Stimulated activated CD4-positive, alpha-beta T cell treated with anti-CD3 and anti-CD28 coated beads, Interleukin-1b, Interleukin-23, amount 100 ng/mL, for 1 hour (primary cell): ENCODE measurements around the gene GSTM3.
A peak's percentile ranks its signal among the peaks of the same experiment; 100 is the strongest.

Experiments used
- DNase-seq, 2 donors: peaks; one replicate each; pipeline ENCODE4 v3.0.0-alpha.2; 2020; ENCODE audit warnings: low read depth in 2 of 2

Gene GSTM3

DNA sequence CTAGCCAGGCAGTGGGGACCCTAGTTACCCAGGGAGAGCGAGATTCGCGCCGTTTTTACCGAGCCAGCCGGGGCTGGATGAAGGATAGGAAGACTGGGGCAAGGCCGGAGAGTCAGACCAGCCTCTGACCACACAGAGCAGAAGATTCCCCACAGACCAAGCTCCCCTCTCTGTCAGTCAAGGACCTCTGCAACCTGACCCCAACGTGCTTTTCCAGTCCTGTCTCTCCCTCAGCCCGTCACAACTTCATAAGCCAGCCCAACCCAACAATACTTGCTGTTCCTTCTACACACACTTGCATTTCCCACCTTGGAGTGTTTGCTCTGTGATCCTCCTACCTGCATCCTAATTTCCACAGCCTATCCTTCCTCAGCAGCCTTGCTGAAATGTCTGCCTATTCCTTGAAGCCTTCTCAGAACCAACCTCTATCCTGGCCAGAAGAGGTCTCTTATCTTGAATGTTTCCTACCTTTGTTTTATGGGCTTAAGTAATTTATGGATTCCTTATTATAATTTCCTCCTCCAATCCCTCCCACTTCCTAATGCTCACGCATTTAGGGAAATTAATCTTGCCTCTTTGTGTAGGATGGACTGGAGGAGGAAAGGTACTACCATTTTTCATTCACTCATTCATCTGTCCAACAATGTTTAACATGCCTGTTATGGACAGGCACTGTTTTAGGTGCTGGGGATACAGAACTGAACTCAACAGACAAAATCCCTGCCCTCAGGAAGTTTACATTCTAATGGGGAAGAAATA, at the start of gene GSTM3:
Gene GSTM3 (minus strand): TSS at position 424 of the 759 bp plus-strand sequence. CDS start 751 bp downstream, outside the sequence.
- DNase-seq, result no peak

DNA sequence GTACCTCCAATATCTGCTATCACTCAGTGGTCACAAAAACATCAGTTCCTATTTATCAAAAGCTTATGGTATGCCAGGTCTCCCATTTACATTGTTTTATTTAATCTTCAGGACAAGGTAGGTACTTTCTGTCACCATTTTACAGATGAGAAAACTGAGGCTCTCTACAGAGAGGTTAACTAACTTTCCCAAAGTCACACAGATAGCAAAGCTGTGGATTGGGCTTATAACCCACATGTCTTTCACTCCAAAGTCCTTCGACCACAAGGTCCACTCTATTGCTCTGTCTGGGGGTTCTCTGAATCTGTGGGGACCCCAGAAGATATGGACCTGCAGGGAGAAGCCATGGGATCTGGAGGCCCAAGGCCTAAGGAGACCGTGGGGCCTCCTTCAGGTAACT, 49.5 kb upstream of the GSTM3 start:
- DNase-seq, result no peak

- DNase-seq, result no peak
Observed at GRCh38 chr1:109789551-109790180, 48.8 kb upstream of the GSTM3 start.

DNA sequence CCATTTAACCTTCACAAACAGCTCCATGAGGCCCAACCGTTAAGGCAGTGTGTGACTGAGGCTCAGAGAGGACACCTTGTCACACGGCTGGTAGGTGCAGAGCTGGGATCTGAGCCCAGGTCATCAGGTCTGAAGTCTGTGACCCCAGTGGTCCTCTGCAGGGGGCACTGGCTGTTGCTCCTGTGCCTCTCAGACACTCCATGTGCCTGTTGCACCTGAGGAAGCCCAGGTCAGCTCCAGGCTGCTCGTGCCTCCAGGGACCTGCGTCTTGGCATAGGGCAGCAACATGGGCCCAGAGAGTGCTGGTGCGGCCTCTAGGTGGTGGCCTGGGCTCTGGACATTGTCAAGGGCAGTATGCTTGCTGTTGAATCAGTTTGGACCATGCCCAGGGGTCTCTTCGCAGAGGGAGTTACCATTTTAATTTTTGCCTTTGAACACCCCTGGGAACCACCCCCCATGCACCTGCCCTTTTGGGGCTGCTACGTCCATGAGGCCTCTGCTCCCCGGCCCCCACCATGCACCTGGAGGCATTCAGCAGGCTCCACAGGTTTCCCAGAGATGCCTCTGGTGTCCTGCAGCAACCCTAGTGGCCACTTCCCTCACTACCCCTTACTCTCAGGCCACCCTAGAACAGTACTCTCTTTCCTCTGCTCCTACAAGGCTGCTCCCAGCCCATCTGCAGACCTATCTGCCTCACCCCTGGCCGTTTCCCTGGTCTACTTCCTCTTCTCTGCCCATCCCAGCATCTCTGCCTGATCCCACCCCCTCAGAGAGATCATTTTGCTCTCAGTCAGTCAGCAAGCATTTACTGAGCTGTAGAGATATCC, 48.1 kb upstream of the GSTM3 start:
- DNase-seq, result no peak

- DNase-seq, result no peak
Observed at GRCh38 chr1:109787845-109788601, 47.2 kb upstream of the GSTM3 start.

- no peak for DNase-seq
Observed at GRCh38 chr1:109787211-109787844, 46.5 kb upstream of the GSTM3 start.

DNA sequence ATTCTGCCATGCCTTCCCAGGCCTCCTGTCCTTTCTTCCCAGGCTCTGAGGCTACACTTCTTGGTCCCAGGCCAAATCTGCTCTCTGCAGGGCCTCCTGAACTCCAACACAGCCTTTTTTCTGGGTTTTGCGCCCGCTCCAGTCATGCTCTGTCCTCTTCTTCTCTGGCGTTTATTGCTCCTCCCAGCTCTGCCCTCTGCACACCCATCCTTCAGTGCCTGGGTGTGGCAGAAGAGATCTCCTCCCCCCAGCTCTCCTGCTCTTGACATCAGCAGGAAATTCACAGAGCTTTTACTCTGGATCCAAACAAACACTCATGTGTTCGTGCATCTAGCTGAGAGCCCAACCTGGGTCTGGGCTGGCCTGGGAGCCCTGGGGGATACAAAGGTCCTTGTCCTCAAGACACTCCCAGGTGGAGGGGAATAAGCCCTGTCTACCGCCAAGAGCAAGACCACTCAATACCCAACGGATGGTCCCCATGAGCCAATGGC, 45.7 kb upstream of the GSTM3 start:
- no peak for DNase-seq

DNA sequence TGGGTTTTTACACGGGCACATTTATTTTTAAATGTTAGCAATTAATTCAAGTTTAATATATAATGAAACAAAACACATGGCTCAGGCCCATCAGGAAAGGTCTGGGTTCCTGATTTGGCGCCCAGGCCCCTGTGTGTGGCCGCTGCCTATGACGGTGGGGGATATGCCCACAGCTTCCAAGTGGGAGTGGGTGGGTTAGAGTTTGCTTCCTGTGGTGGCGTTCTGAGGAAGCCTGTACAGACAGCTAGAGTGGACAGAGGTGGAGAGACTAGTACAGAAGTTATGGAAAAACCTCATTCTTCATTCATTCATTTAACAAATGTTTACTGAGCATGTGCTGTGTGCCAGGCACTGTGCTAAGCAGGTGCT, 45.3 kb upstream of the GSTM3 start:
- DNase-seq, result no peak

DNA sequence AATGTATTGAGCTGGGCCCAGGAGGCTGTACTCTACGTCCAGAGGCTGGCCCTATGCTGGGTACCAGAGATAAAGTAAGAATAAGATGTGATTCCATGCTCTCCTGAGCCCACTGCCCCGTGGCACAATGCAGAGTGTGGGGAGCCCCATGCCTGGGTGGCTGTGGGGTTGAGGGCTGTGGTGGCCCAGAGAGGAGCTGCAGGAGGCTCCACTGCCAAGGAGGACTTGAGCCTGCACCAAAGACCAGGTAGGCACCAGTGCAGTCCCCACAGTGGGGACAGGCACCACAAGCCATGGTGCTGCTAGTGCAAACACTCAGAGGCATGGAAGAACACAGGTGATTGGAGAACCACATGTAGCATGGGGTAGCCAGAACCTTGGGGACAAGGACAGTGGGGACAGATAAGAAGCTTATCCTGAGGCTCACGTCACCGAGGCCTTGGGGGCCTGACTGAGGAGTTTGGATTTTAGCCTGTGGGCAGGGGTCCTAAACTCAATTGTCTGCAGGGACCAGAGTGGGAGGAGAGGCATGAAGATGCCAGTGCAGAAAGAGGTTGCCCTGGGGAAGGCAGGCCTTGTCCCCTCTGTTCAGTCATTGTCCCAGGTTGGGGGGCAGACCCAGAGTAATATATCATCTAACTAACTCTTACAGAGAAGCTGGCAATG, 44.7 kb upstream of the GSTM3 start:
- DNase-seq, result no peak

DNA sequence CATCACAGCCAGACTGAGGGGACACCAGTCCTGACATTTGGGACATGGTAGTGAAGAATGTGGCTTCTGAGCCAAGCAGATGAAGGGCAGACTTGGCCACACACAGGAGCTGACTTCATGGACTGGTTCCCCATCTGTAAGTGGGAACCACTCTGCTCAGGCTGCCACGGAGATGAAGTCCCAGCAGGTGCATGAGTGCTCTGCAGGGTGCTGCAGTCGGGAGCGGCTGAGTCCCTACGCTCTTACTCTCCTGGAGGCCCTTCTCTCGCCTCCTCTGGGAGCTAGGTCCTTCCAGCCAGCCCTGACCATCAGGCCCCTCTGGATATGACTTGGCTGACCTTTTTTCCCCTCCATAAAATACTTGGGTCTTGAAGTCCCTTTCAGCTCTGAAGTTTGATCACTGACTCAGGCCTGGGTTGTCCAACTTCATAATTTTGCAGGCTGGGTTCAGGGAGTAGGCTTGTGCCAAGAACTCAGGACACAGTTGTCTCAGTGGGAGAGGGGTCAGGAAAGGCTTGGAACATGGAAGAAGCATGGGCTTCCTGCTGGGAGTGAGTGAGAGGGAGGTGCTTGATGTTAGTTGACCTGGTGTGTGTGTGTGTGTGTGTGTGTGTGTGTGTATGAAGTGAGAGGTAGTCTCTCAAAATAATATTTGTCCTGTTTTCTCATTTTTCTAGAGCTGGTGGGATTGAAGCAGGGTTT, 43.9 kb upstream of the GSTM3 start:
- no peak for DNase-seq

- no peak for DNase-seq
Observed at GRCh38 chr1:109783436-109783835, 42.6 kb upstream of the GSTM3 start.

DNA sequence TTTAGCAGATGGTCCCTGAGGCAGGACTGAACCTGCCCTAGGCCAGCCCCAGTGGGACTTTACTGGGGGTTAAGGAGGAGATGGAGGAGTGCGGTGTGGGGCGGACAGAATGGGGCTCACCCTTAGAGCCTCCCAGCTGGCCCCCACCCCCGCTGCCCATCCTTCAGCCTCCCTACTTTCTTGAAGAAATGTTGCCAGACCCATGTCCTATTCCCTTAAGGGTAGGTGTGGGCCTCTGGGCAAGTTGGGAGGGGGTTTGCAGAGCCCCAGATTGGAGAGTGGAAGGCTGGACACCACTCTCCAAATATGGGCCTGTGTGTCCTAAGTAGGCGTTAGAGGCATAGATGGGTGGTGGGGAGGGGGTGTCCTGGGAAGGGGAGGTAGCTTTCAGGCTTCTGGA, 42.1 kb upstream of the GSTM3 start:
- no peak for DNase-seq

DNA sequence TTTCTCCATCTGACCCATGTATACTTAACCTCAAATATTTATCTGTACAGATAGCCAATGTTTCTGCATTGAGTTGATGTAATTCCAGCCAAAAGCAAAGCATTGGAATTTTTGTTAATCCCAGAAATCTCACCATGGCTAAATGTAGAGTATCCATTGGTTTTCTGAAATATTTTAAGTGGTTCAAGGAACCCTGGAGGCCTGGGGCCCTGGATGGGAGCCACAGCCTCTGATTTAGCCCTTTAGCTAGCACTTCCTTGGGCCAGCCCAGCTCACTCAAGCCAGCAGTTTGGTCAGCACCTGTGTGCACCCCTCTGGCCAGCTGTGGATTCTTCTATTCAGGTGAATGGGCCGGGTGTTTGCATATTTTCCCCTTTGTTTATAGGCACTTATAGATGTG, 41.7 kb upstream of the GSTM3 start:
- no peak for DNase-seq

DNA sequence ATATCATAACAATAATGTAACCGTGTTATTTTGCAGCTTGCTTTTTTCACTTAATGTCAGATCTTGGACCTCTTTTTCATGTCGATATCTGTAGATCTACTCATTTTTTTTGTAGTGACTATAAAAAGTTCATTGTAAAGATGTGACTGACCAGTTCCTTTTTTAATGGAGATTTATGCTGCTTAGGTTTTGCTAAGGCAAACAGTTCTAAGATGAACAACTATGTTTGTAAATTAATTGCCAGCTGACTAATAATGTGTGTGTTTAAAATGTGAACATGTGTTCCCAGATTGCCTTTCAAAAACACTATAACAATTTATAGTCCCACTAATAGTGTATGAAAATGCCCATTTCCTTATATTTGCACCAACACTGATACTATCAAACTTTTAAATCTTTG, 41.0 kb upstream of the GSTM3 start:
- no peak for DNase-seq

GRCh38 chr1:109780982-109781381, 40.1 kb upstream of the GSTM3 start:
- DNase-seq, result no peak

DNA sequence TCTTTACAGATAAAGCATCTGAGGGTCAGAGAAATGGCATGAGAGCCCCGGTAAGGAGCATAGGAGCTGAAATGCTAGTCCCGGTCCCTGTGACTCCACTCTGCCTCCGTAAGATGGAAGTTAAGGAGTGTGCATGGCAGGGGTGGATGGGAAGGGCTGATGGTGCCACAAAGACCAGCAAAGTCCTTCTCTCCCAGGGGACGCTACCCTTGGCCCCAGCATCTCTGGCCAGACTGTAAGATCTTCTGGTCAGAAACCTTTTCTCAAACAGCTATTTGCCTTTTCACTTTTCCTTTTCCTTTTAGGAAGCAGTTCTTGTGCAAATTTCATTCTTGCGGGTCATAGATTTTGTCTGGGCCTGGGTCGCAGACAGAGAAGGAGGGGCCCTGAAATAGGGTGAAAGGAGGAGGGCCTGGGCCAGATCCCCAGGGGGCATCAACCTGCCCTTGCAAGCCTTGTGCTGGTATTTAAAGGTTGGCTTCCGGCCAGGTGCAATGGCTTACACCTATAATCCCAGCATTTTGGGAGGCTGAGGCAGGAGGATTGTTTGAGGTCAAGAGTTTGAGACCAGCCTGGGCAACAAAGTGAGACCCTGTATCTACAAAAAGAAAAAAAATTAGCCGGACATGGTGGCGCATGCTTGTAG, 37.3 kb upstream of the GSTM3 start:
- DNase-seq, result no peak

- no peak for DNase-seq
Observed at GRCh38 chr1:109777436-109777835, 36.6 kb upstream of the GSTM3 start.

DNA sequence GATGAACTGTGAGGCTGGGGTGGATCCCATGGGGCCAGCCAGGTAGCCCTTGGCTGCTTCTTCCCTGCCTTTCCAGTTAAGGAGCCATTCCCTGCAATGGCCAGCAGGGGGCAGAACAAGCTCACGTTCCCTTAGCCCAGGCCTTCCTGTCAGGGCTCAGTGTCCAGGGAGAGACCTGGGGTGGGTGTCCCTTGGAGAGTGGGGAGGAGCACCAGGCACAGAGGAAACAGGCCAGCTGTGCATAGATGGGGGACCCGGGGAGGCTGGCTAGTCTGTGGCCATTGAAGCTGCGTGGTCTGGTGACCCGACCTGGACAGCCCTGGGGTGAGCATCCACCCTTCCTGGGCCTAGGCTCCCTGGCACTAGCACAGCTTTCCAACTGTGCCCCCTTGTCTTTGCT, 36.1 kb upstream of the GSTM3 start:
- DNase-seq, result peak; percentile 40 to 56

- no peak for DNase-seq
Observed at GRCh38 chr1:109776206-109776835, 35.5 kb upstream of the GSTM3 start.
